Measurements from ENCODE around the gene HSPA12A. TPM values are rescaled to one million over a fixed set of nuclear protein-coding genes. Genes with fewer than 3 reads are reported as not detected.

HSPA12A gene
- total RNA-seq, 4 donors from 2014 or later = 4.5 to 6.0 (median 4.9) TPM

DNA sequence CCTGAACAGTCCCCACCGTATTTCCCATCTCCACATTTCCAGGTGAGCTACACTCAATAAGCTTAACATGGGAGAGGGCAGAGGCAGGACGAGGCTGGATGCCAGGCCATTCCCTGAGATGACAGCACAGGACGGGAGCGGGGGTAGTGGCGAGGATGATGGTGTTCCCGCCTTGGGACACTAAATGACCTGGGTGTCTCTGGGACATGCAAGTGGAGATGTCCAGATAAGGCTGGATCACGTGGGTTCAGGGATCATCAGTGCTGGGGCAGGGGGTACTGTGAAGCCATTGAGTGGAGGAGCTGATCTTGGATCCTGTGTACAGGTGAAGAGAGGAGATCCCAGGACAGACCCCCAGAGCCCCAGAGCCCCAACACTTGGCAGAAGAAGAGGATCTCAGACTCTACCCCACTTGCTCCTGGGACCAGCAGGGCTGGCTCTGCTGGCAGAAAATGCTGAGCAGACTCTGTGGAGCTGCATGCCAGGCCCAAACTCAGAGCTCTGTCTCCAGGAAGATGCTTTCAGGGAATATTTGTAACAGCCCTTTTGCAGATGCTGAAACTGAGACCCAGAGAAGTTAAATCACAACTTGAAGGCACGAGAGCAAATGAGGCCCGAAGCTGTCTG is 29.7 kb upstream of the HSPA12A start:
- DNase-seq = no peak
- Histone ChIP-seq H3K4me3 (no peak overlapping the region), H3K4me1 (no peaks in the 10 kb centered on the region), H3K36me3 (no peaks in the 10 kb centered on the region), H3K27me3 (no peaks in the 10 kb centered on the region), H3K27ac (peak overlapping the region in 2 of 4 donors; percentile 21 to 41), H3K9me3 (no peaks in the 10 kb centered on the region)
- in situ Hi-C loops (cut with MboI; ENCODE audit: low sequenced_read_pairs in 4 of 4) (no loop called here), intact Hi-C loops (cut with DNase I; ENCODE audit: low total_unique reads) (no loop called here)
- no peak for ATAC-seq
- TF ChIP-seq, protein P1, sequence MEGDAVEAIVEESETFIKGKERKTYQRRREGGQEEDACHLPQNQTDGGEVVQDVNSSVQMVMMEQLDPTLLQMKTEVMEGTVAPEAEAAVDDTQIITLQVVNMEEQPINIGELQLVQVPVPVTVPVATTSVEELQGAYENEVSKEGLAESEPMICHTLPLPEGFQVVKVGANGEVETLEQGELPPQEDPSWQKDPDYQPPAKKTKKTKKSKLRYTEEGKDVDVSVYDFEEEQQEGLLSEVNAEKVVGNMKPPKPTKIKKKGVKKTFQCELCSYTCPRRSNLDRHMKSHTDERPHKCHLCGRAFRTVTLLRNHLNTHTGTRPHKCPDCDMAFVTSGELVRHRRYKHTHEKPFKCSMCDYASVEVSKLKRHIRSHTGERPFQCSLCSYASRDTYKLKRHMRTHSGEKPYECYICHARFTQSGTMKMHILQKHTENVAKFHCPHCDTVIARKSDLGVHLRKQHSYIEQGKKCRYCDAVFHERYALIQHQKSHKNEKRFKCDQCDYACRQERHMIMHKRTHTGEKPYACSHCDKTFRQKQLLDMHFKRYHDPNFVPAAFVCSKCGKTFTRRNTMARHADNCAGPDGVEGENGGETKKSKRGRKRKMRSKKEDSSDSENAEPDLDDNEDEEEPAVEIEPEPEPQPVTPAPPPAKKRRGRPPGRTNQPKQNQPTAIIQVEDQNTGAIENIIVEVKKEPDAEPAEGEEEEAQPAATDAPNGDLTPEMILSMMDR (IDR thresholded peaks at IDR 0.05 in 4 of 5, conservative IDR thresholded peaks at IDR 0.05 in 1 of 5) = no peak
- no peak for TF ChIP-seq POLR2A (IDR thresholded peaks at IDR 0.05)

DNA sequence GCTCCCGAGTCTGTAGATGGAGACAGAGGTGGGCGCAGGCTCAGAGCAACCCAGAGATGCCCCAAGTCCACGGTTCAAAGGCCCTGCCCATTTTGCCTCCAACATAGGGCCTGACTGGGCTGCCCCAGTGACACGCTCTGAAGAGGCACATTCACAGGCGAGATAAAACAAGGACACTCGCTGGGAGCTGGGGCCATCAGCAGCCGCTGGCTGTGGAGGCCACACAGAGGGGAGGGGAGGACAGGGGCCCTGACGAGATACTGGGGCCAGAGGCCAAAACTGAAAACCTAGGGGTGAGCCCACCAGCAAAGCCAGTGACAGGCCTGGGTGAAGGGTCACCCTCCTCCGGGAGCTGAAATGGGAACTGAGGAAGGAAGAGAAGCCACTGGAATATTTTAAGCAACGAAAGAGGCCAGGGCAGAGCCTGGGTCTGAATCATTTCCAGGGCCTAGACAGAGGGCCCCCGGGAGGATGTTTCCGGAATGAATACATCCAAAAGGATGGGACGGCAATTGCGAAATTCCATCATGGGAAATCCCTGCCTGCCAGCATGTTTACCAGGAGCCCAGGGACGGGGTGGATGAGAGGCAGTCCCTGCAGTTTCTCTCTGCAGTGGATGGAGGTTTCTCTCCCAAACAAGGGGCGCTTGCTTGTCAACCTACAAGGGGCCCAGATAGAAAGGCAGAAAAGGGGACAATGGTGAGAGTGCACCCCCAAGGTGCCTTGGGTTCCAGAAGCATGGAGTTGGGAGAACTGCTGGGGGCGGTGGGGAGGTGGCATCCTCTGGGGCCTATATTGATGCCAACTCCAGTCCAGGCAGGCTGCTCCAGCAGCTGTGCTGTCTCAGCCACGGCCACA is 29.0 kb upstream of the HSPA12A start:
- no peaks in the 10 kb centered on the region for H3K27me3 ChIP-seq
- DNase-seq = peak; percentile 56 to 69
- ATAC-seq = peak; percentile 69 to 76
- in situ Hi-C loops (cut with MboI; ENCODE audit: low sequenced_read_pairs in 4 of 4) (no loop called here), intact Hi-C loops (cut with DNase I; ENCODE audit: low total_unique reads) (no loop called here)
- peak overlapping the region; percentile 41 to 68 (median 62) for H3K27ac ChIP-seq
- H3K9me3 ChIP-seq = no peaks in the 10 kb centered on the region
- H3K4me3 ChIP-seq = no peak overlapping the region
- TF ChIP-seq, protein P1 (IDR thresholded peaks at IDR 0.05 in 4 of 5, conservative IDR thresholded peaks at IDR 0.05 in 1 of 5) = no peak
- TF ChIP-seq POLR2A (IDR thresholded peaks at IDR 0.05) = no peak
- no peaks in the 10 kb centered on the region for H3K36me3 ChIP-seq
- no peaks in the 10 kb centered on the region for H3K4me1 ChIP-seq

DNA sequence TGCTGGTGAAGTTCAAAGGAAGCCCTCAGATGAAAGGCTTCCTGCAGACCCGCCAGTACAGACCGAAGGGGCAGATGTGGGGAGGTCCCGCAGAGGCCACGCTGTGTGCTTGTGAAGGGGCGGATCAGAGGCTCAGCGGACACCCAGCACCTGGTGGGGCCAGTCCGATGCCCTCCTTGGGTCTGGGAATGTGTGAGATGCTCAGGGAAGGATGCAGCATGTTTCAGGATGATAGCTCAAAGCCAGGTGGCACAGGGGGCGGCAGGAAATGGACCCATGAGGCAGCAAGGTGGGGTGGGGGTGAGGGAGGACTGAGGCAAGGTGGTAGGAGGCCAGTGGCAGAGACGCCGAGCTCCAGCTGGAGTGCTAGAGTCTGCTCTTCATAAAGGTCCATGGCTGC is 27.9 kb upstream of the HSPA12A start:
- Histone ChIP-seq H3K4me3 (no peak overlapping the region), H3K27me3 (no peaks in the 10 kb centered on the region), H3K27ac (peak overlapping the region in 1 of 4 donors; percentile 41), H3K4me1 (no peaks in the 10 kb centered on the region), H3K36me3 (no peaks in the 10 kb centered on the region), H3K9me3 (no peaks in the 10 kb centered on the region)
- TF ChIP-seq POLR2A (IDR thresholded peaks at IDR 0.05) = no peak
- TF ChIP-seq, protein P1 (IDR thresholded peaks at IDR 0.05 in 4 of 5, conservative IDR thresholded peaks at IDR 0.05 in 1 of 5) = no peak
- DNase-seq = no peak
- intact Hi-C loops (cut with DNase I; ENCODE audit: low total_unique reads) (no loop called here), in situ Hi-C loops (cut with MboI; ENCODE audit: low sequenced_read_pairs in 4 of 4) (no loop called here)
- no peak for ATAC-seq

DNA sequence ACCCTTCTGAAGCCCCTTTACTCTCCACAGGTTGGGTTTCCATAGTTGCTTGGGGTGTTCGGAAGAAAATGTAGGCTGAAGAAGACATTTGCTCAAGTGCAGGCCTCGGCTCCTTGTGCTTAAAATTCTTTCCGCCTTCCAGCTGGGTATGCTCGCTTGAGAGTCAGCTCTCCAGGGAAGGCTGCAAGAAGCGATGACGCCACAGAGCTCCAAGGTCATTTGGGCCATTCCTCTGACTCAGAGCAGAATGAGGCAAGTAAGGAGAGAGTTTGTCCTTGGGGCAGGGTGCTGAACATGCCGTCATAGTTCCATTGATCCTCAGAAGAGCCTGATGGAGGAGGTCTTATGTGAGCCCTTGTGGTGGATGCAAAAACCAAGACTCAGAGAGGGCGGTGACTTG is 27.4 kb upstream of the HSPA12A start:
- DNase-seq (no peak), ATAC-seq (no peak)
- Histone ChIP-seq H3K4me1 (no peaks in the 10 kb centered on the region), H3K4me3 (no peak overlapping the region), H3K27me3 (no peaks in the 10 kb centered on the region), H3K27ac (no peak overlapping the region), H3K9me3 (no peaks in the 10 kb centered on the region), H3K36me3 (no peaks in the 10 kb centered on the region)
- intact Hi-C loops (cut with DNase I; ENCODE audit: low total_unique reads) (no loop called here), in situ Hi-C loops (cut with MboI; ENCODE audit: low sequenced_read_pairs in 4 of 4) (no loop called here)
- TF ChIP-seq POLR2A (IDR thresholded peaks at IDR 0.05) = no peak
- TF ChIP-seq, protein P1 (IDR thresholded peaks at IDR 0.05 in 4 of 5, conservative IDR thresholded peaks at IDR 0.05 in 1 of 5) = no peak
